K562 (cell line): Measurements from ENCODE around the gene TMEM63A. TPM values are rescaled to one million over a fixed set of nuclear protein-coding genes. Genes with fewer than 3 reads are reported as not detected.

Source experiments
- ARID3B ChIP-seq: fragments of 250-450 bp; sonication (Bioruptor Pico); IDR thresholded peaks from 2 replicates; pipeline ENCODE4 v1.4.0; 2020; ENCODE audit warnings: borderline replicate concordance
- ATF7 ChIP-seq: fragments of 450-650 bp; IDR thresholded peaks from 2 replicates; pipeline ENCODE4 v1.7.1; 2014; ENCODE audit warnings: mild to moderate bottlenecking, moderate library complexity
- CBFA2T3 ChIP-seq: fragments of 450-650 bp; IDR thresholded peaks from 2 replicates; pipeline ENCODE4 v1.6.1; 2017
- MAFG ChIP-seq: fragments of 450-650 bp; conservative IDR thresholded peaks from 2 replicates; pipeline ENCODE4 v1.6.1; 2016; ENCODE audit warnings: missing genetic modification characterization, missing compliant biosample characterization
- MBD1 ChIP-seq: fragments of 250-450 bp; sonication (Bioruptor Pico); IDR thresholded peaks from 2 replicates; pipeline ENCODE4 v1.8.0; 2022; ENCODE audit warnings: inconsistent platforms
- MCM7 ChIP-seq, 2 experiments: fragments of 450-650 bp; IDR thresholded peaks; 2 replicates each; pipeline ENCODE4 v1.6.1; 2016 to 2018
- MEF2D ChIP-seq: conservative IDR thresholded peaks from 2 replicates; pipeline ENCODE4 v1.6.1; 2016; ENCODE audit warnings: low read depth, missing genetic modification characterization, missing compliant biosample characterization
- NFATC3 ChIP-seq: fragments of 450-650 bp; IDR thresholded peaks from 2 replicates; pipeline ENCODE4 v1.6.1; 2017; ENCODE audit warnings: mild to moderate bottlenecking
- NRF1 ChIP-seq, 2 experiments: fragments of 450-650 bp; IDR thresholded peaks in 1 of 2; conservative IDR thresholded peaks in 1 of 2; 2 replicates each; pipeline ENCODE4 v1.6.1; 2014; ENCODE audit warnings: mild to moderate bottlenecking in 2 of 2
- PML ChIP-seq: IDR thresholded peaks from 2 replicates; pipeline ENCODE4 v1.6.1; 2012; ENCODE audit warnings: low read length, inconsistent platforms
- RBM14 ChIP-seq: fragments of 200-400 bp; formaldehyde crosslinking; IDR thresholded peaks from 2 replicates; pipeline ENCODE4 v1.6.1; 2018; ENCODE audit warnings: low read depth, mild to moderate bottlenecking, low read length, moderate library complexity, borderline replicate concordance; ENCODE audit not compliant: insufficient read depth
- RERE ChIP-seq: sonication (generic); formaldehyde crosslinking; IDR thresholded peaks from 2 replicates; pipeline ENCODE4 v1.8.0; 2023; ENCODE audit warnings: missing genetic modification reagents, mild to moderate bottlenecking, borderline replicate concordance
- SMARCA4 ChIP-seq: fragments of 450-650 bp; IDR thresholded peaks from 2 replicates; pipeline ENCODE4 v1.6.1; 2016
- USF1 ChIP-seq: sonication (generic); formaldehyde crosslinking; IDR thresholded peaks from 2 replicates; pipeline ENCODE4 v1.9.0; 2022; ENCODE audit warnings: mild to moderate bottlenecking, missing genetic modification reagents
- ZNF146 ChIP-seq: IDR thresholded peaks from one replicate; pipeline ENCODE4 v1.6.1; 2018; ENCODE audit warnings: missing compliant biosample characterization; ENCODE audit not compliant: unreplicated experiment
- ZNF75A ChIP-seq: fragments of 450-650 bp; formaldehyde crosslinking; IDR thresholded peaks from 2 replicates; pipeline ENCODE4 v1.4.0; 2020; ENCODE audit warnings: mild to moderate bottlenecking
- polyA plus RNA-seq, 8 experiments: library from polyadenylated mRNA; depleted of rRNA in 4 of 8; stranded (reverse) in 5 of 8; unstranded in 3 of 8; fragments of >200 nt; fragmentation: Nextera tagmentation in 2 of 8; fragmentation: Illumina TruSeq in 1 of 8; extraction: Ambion mirVana in 2 of 8; extraction: Trizol in 1 of 8; gene quantifications; 2 replicates each; pipeline versions ENCODE4 v1.2.1 to v1.2.3, GENCODE V29; 2011 to 2014; ENCODE audit warnings: inconsistent platforms in 1 of 8, missing spikeins in 1 of 8
- total RNA-seq, 7 experiments: library from RNA; depleted of rRNA in 6 of 7; stranded (reverse); fragments of >200 nt in 6 of 7; fragmentation: Illumina TruSeq in 2 of 7; extraction: Trizol in 2 of 7; gene quantifications; 2 replicates each; pipeline versions ENCODE4 v1.2.1 to v1.2.3, GENCODE V29; 2011 to 2021; ENCODE audit warnings: low replicate concordance in 1 of 7

TMEM63A gene
- total and polyA plus RNA-seq, 9 of the 15 experiments (the other 6 are each of a cell fraction or from before 2014, with no cell fraction given) = 2.0 to 54.6 (median 17.5) TPM

- TF ChIP-seq ARID3B (CRISPR knock-in tag) = no peak
- TF ChIP-seq PML = peak; percentile 9; the same call in 1 of the 2 replicates
- no peak for TF ChIP-seq MAFG
- TF ChIP-seq MBD1 (CRISPR knock-in tag) = no peak
- TF ChIP-seq ZNF146 (CRISPR knock-in tag) = no peak
- no peak for TF ChIP-seq USF1
- no peak for TF ChIP-seq RBM14
- peak in 1 of 2 experiments; percentile 3; a peak in 1 of 4 replicates for TF ChIP-seq NRF1 (conservative IDR thresholded peaks at IDR 0.05 in 1 of 2, IDR thresholded peaks at IDR 0.05 in 1 of 2)
- TF ChIP-seq ZNF75A (CRISPR knock-in tag) = no peak
- no peak for TF ChIP-seq ATF7
- no peak for TF ChIP-seq NFATC3
- no peak for TF ChIP-seq SMARCA4
- no peak for TF ChIP-seq RERE (CRISPR knock-in tag)
- no peak for TF ChIP-seq MEF2D
- TF ChIP-seq MCM7 (IDR thresholded peaks at IDR 0.05) = no peak
- peak; percentile 35 for TF ChIP-seq CBFA2T3
Observed at GRCh38 chr1:225881081-225881958, 860 bp downstream of the TMEM63A start (continued).
